Pancreas (tissue), 10 donors: Measurements from ENCODE around the gene SLC13A3. TPM values are rescaled to one million over a fixed set of nuclear protein-coding genes. Genes with fewer than 3 reads are reported as not detected.

Source experiments
- ATAC-seq, 4 donors: fragments of 200-7000 bp; cut with Tn5 transposase; one replicate each; pipeline versions ENCODE4 v1.8.0 to v1.9.1; 2020; ENCODE audit warnings: mild to moderate bottlenecking in 4 of 4, moderate library complexity in 4 of 4
- DNase-seq, 6 donors: peaks; one replicate each; pipeline ENCODE4 v3.0.0-alpha.2; 2020
- FAIRE-seq: peaks from 2 replicates; lab custom pipeline; 2012; peaks lifted over from hg19 to GRCh38; lab: Jason Lieb, UNC
- H3K27ac ChIP-seq, 4 donors: fragments of 200-600 bp; sonication (generic); 1 replicate in 3 of 4; 2 replicates in 1 of 4; pipeline versions ENCODE4 v1.5.0 to v1.8.0; 2020
- H3K27me3 ChIP-seq, 4 donors: fragments of 200-600 bp; one replicate each; pipeline ENCODE4 v1.8.0; 2021
- H3K36me3 ChIP-seq, 3 donors: fragments of 200-600 bp; sonication (generic) in 1 of 3; one replicate each; pipeline versions ENCODE4 v1.5.0 to v1.8.0; 2020 to 2021
- H3K4me1 ChIP-seq, 3 donors: fragments of 200-600 bp; one replicate each; pipeline ENCODE4 v1.8.0; 2021
- H3K4me3 ChIP-seq, 4 donors: fragments of 200-600 bp; sonication (generic) in 2 of 4; one replicate each; pipeline versions ENCODE4 v1.5.0 to v1.8.0; 2020 to 2021
- H3K9me3 ChIP-seq, 4 donors: fragments of 200-600 bp; one replicate each; pipeline ENCODE4 v1.8.0; 2021
- WGBS, 2 donors: extraction: QIAGEN DNeasy Blood & Tissue Kit; methylation state at CpG; one replicate each; pipeline ENCODE4 v1.1.7; 2013; 5-methylcytosine and 5-hydroxymethylcytosine counted together
- intact Hi-C, 3 donors: fragments of 100-400 bp; cut with DNase I; formaldehyde crosslinking; loops; one replicate each; pipeline versions ENCODE4 v1.11.1 to v1.14.2; 2022
- polyA plus RNA-seq, 2 donors: library from polyadenylated mRNA; stranded (reverse); fragments of 200-250 nt; gene quantifications; one replicate each; pipeline ENCODE4 v1.2.3, GENCODE V29; 2013
- total RNA-seq, 6 donors: library from RNA; stranded (reverse); fragmentation: NEBNext Ultra II Directional in 4 of 6; extraction: Animal tissue kit (Norgen Biotek cat#: 25700) in 4 of 6; gene quantifications; one replicate each; pipeline versions ENCODE4 v1.2.1 to v1.2.4, GENCODE V29; 2021 to 2023
- TF ChIP-seq, protein P1 (sequence below), 4 donors: fragments of 200-600 bp; sonication (generic) in 3 of 4; IDR thresholded peaks; one replicate each; pipeline versions ENCODE4 v1.5.0 to v1.8.0; 2021; ENCODE audit warnings: antibody characterized with exemption in 4 of 4
- donor health status: healthy with polysubstance abuse.
- donor health status: DM: no; HTN: no; CAD: no; lungs with moderate emphysema.
- donor health status: DM: no; HTN: no; CAD: no.
- donor health status: control.
- donor health status: control.
- donor health status: Bipolar disorder and iron deficiency.
- donor health status: DM: yes; HTN: yes; CAD: no.
- donor health status: DM: no; HTN: no; CAD: no.
- donor health status: DM: no; HTN: no; CAD: no.
- donor health status: DM: yes; HTN: yes; CAD: no.

The SLC13A3 gene
- total and polyA plus RNA-seq, 8 donors = 0.68 to 7.8 (median 4.7) TPM

DNA sequence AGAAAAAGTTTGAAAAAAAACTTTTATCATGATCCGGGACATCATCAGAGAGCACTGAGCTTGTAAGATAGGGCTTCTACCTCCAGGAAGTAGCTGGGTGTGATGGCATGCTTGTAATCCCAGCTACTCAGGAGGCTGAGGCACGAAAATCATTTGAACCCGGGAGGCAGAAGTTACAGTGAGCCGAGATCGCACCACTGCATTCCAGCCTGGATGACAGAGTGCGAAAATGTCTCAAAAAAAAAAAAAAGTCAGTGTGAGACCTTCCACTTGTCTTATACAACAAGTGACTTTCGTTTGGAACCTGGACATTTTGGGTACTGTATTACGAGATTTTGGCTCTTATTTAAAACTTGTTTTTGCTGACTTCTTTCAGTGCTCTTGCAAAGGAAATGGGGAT, 5.9 kb upstream of the SLC13A3 start:
- 81 to 88% methylated on average over 8 of the region's 8 CpGs for WGBS, 2 donors
- no peaks in the 10 kb centered on the region for H3K4me1 ChIP-seq
- ATAC-seq (no peak), DNase-seq (no peak), FAIRE-seq (no peak)
- H3K27me3 ChIP-seq = no peaks in the 10 kb centered on the region
- intact Hi-C loops = no loop called here
- H3K9me3 ChIP-seq = no peaks in the 10 kb centered on the region
- H3K27ac ChIP-seq = no peak overlapping the region
- TF ChIP-seq, protein P1, sequence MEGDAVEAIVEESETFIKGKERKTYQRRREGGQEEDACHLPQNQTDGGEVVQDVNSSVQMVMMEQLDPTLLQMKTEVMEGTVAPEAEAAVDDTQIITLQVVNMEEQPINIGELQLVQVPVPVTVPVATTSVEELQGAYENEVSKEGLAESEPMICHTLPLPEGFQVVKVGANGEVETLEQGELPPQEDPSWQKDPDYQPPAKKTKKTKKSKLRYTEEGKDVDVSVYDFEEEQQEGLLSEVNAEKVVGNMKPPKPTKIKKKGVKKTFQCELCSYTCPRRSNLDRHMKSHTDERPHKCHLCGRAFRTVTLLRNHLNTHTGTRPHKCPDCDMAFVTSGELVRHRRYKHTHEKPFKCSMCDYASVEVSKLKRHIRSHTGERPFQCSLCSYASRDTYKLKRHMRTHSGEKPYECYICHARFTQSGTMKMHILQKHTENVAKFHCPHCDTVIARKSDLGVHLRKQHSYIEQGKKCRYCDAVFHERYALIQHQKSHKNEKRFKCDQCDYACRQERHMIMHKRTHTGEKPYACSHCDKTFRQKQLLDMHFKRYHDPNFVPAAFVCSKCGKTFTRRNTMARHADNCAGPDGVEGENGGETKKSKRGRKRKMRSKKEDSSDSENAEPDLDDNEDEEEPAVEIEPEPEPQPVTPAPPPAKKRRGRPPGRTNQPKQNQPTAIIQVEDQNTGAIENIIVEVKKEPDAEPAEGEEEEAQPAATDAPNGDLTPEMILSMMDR (IDR thresholded peaks at IDR 0.05) = no peak
- no peaks in the 10 kb centered on the region for H3K36me3 ChIP-seq
- H3K4me3 ChIP-seq = no peak overlapping the region

DNA sequence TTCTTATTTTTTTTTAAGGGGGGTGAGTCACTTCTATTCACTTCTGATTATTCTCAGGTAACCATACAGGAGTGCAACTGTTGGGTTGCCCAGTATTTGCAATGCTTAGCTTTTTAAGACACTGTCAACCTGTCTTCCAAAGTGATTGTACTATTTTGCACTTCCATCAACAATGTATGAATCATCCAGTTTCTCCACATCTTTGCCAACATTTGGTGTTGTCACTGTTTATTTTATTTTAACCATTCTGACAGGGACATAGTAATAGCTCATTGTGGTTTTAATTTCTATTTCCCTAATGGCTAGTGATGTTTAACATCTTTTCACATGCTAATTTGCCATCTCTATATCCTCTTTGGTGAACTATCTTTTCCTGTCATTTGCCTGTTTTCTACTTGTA, 1.4 kb upstream of the SLC13A3 start:
- ATAC-seq = no peak
- H3K27ac ChIP-seq = no peak overlapping the region
- no peak for DNase-seq
- no peaks in the 10 kb centered on the region for H3K27me3 ChIP-seq
- no peaks in the 10 kb centered on the region for H3K9me3 ChIP-seq
- TF ChIP-seq, protein P1 (IDR thresholded peaks at IDR 0.05) = no peak
- FAIRE-seq = no peak
- intact Hi-C loops = no loop called here
- no peak overlapping the region for H3K4me3 ChIP-seq
- no peaks in the 10 kb centered on the region for H3K36me3 ChIP-seq
- no peaks in the 10 kb centered on the region for H3K4me1 ChIP-seq

DNA sequence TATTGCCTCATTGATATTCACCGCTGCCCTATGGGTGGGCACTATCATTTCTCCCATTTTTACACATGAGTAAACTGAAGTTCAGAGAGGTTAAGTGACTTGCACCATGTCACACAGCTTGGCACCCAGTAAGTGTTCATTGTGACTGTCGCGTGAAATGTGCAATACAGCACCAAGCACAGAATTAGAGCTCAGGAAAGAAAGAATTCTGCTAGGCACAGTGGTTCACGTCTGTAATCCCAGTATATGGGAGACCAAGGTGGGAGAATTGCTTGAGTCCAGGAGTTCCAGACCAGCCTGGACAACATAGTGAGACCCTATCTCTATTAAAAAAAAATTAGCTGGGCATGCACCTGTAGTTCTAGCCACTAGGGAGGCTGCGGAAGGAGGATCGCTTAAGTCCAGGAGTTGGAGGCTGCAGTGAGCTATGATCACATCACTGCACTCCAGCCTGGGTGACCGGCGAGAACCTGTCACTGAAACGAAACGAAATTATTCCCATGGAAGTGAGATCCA, 626 bp downstream of the SLC13A3 start:
- H3K36me3 ChIP-seq = no peaks in the 10 kb centered on the region
- no peak for DNase-seq
- intact Hi-C loops = no loop called here
- FAIRE-seq = no peak
- WGBS, 2 donors = 81 to 83% methylated on average over 10 of the region's 10 CpGs
- TF ChIP-seq, protein P1 (IDR thresholded peaks at IDR 0.05) = no peak
- peak overlapping the region in 2 of 4 donors; percentile 20 to 27 for H3K4me3 ChIP-seq
- no peaks in the 10 kb centered on the region for H3K4me1 ChIP-seq
- H3K9me3 ChIP-seq = no peaks in the 10 kb centered on the region
- no peak overlapping the region for H3K27ac ChIP-seq
- H3K27me3 ChIP-seq = no peaks in the 10 kb centered on the region
- ATAC-seq = no peak

DNA sequence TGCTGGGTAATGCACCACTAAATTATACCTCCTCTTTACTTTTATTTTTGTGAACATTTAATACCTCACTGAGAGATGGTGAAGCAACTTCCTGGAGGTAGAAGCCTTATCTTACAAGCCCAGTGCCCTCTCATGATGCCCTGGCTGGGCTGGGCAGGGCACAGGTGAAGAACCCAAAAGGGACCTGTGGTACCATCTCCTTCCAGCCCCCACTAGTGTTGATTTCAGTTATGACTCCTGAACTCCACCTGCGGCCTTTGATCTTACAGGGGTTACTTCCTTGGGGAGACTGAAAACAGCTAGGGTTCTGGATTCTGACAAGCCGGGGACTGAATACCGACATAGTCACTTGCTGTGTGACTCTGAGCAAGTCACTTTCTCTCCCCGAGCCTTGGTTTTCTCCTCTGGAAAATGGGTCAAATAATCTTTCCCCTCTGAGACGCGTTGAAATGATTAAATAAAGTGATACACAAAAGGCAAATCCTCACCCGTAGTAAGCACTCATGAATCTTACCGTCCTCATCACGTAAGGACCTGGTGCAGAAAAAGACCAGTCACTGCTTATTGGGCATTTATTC, 1.2 kb downstream of the SLC13A3 start:
- H3K36me3 ChIP-seq = no peaks in the 10 kb centered on the region
- no peaks in the 10 kb centered on the region for H3K9me3 ChIP-seq
- 92 to 97% methylated on average over 9 of the region's 9 CpGs for WGBS, 2 donors
- H3K27me3 ChIP-seq = no peaks in the 10 kb centered on the region
- H3K4me1 ChIP-seq = no peaks in the 10 kb centered on the region
- no peak for FAIRE-seq
- H3K4me3 ChIP-seq = no peak overlapping the region
- intact Hi-C loops = no loop called here
- TF ChIP-seq, protein P1 (IDR thresholded peaks at IDR 0.05) = no peak
- DNase-seq = no peak
- H3K27ac ChIP-seq = no peak overlapping the region
- ATAC-seq = no peak

DNA sequence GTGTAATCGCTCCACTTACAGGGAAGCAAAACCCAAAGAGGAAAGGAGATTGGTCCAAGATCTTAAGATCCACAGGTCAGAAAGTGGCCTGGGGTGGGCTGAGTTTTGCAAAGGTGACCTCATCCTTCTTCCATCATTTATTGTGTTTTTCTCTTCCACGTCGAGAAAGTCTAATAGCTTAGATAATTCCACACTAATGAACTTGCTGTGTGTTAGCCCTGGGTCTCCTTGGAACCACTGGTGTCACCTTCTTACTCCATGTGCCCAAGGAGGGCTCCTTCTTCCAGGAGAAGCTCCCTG, 1.7 kb downstream of the SLC13A3 start:
- FAIRE-seq = no peak
- Histone ChIP-seq H3K27me3 (no peaks in the 10 kb centered on the region), H3K4me3 (no peak overlapping the region), H3K4me1 (no peaks in the 10 kb centered on the region), H3K9me3 (no peaks in the 10 kb centered on the region), H3K27ac (no peak overlapping the region), H3K36me3 (no peaks in the 10 kb centered on the region)
- 57 to 59% methylated on average over 3 of the region's 3 CpGs for WGBS, 2 donors
- no peak for DNase-seq
- TF ChIP-seq, protein P1 (IDR thresholded peaks at IDR 0.05) = no peak
- ATAC-seq = no peak
- intact Hi-C loops = no loop called here
